Measurements from ENCODE around the gene FAM171A1. TPM values are rescaled to one million over a fixed set of nuclear protein-coding genes. Genes with fewer than 3 reads are reported as not detected.

The FAM171A1 gene
- total and polyA plus RNA-seq, 2 of the 13 experiments (the other 11 are each of a cell fraction or from before 2014, with no cell fraction given), result 21.5 to 34.7 TPM

DNA sequence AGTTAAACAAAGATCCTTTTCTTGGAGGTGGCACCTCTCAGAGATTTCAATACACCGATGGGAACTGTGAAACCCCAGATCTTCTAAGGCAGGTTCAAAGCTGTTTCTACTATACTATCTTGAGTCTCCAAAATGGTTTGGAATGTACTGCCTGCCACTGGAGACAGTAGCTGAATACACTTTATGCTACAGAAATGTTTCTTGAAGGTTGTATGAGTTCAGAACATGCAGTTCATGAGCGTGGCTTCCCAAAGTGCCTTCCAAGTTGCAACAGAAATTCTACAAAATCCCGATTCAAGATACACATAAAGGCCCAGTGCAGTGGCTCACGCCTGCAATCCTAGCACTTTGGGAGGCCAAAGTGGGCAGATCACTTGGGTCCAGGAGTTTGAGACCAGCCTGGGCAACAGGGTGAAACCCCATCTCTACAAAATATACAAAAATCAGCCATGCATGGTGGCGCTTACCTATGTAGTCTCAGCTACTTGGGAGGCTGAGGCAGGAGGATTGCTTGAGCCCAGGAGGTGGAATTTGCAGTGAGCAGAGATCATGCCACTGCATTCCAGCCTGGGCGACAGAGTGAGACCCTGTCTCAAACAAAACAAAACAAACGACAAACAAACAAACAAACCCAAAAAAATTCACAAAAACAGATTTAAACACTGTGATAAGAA is 36.3 kb downstream of the FAM171A1 start (continued):
- TF ChIP-seq, protein P1, sequence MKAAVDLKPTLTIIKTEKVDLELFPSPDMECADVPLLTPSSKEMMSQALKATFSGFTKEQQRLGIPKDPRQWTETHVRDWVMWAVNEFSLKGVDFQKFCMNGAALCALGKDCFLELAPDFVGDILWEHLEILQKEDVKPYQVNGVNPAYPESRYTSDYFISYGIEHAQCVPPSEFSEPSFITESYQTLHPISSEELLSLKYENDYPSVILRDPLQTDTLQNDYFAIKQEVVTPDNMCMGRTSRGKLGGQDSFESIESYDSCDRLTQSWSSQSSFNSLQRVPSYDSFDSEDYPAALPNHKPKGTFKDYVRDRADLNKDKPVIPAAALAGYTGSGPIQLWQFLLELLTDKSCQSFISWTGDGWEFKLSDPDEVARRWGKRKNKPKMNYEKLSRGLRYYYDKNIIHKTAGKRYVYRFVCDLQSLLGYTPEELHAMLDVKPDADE (CRISPR knock-in tag; IDR thresholded peaks at IDR 0.05), result no peak
- TF ChIP-seq ZBTB34 (CRISPR knock-in tag; IDR thresholded peaks at IDR 0.05), result 0 out of 2 replicates have a peak, but pooled peaks have one; percentile 48
- TF ChIP-seq GPN1 (CRISPR knock-in tag; IDR thresholded peaks at IDR 0.05; ENCODE audit: borderline replicate concordance), result no peak

DNA sequence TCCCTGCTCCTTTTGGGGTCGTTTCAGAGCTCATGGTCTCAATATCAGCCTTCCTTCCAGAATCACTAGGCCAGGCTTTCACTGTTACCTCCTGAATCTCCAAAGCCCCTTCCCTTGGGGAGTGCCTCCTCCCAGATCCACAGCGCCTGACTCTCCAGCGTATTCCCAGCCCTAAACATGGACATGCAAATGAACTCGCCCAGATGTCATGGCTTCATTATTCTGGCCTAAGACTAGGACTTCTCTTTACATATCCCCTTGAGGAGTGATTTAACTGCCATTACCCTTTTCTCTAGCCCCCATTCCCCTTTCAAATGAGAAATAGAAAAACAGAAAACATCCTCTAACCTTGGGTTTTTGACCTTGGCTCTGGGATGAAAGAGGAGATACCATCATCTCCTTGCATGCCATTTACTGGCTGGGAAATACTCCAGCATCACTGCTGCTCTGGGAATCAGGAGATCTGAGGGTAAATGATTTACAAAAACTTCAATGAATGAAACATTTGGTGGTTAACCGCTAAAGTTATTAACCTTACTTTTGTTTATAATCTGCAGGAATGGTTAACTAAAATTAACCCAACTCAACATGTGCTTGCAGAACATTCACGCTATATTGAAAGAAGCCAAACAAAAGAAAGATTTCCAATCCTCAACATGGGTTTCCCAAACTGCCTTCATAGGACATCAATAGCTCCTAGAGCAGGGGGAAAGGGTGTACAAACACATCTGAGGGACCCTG is 37.0 kb downstream of the FAM171A1 start:
- no peaks in the 10 kb centered on the region for H4K20me1 ChIP-seq (ENCODE audit: insufficient read depth, low read length)
- in situ Hi-C loops (cut with HindIII; ENCODE audit: extremely low pct_ligation_motif_present, low pct_unique_long_range_greater_than_20kb) (no loop called here), intact Hi-C loops (cut with micrococcal nuclease; ENCODE audit: unreplicated experiment) (loop anchor here (1.0 to 5.0 kb wide), 2 partner anchors 10 to 33 kb away; no protein-coding TSS in a partner anchor)
- POLR2A ChIA-PET, result interaction anchor here (0.8 to 3.3 kb wide), 4 partner anchors 10 to 35 kb away, joined by 3 to 30 read pairs (median 8); no protein-coding TSS in a partner anchor
- ATAC-seq (peak; percentile 87), DNase-seq (ENCODE audit: low spot score) (peak; percentile 96), FAIRE-seq (peak; percentile 97)
- peaks cover 61% of the 10 kb centered on the region for H3K79me2 ChIP-seq (ENCODE audit: insufficient read depth, low read length)
- peak overlapping the region in 2 of 3 experiments; percentile 15 to 49; a peak in 2 of 6 replicates for H3K4me3 ChIP-seq (replicated peaks in 1 of 3; ENCODE audit: insufficient read depth in 1 of 3, low read depth in 2 of 3, low read length in 3 of 3)
- peak overlapping the region; percentile 76 for H3K9ac ChIP-seq (ENCODE audit: insufficient read depth, low read depth, low read length)
- H3K27ac ChIP-seq (ENCODE audit: extremely low read length, insufficient read depth, low read length), result peak overlapping the region; percentile 96
- BruUV-seq (replicated peaks), result TSS peak; percentile 80
- CTCF ChIA-PET (ENCODE audit: low intra/inter-chr PET ratio, low total read pairs), result no interaction called here
- 12% methylated on average over 6 of the region's 6 CpGs for WGBS (ENCODE audit: low lambda C conversion rate)
- no peaks in the 10 kb centered on the region for H3K27me3 ChIP-seq (ENCODE audit: control insufficient read depth in 1 of 2, insufficient read depth in 2 of 2, low read length in 2 of 2)
- H3K4me1 ChIP-seq (ENCODE audit: insufficient read depth, low read length), result peaks cover 94% of the 10 kb centered on the region
- peak overlapping the region; percentile 65 for H3K4me2 ChIP-seq (ENCODE audit: low read depth, low read length)
- H2AFZ ChIP-seq (ENCODE audit: low read length), result no peak overlapping the region
- H3K9me3 ChIP-seq (ENCODE audit: low read length), result no peaks in the 10 kb centered on the region
- no peaks in the 10 kb centered on the region for H3K36me3 ChIP-seq (replicated peaks in 1 of 2; ENCODE audit: control insufficient read depth in 1 of 2, insufficient read depth in 2 of 2, low read length in 2 of 2)
- TF ChIP-seq ZNF234 (CRISPR knock-in tag; conservative IDR thresholded peaks at IDR 0.05) (no peak), GPBP1L1 (CRISPR knock-in tag; IDR thresholded peaks at IDR 0.05) (no peak), KLF16 (CRISPR knock-in tag; IDR thresholded peaks at IDR 0.05) (peak in 1 of 2 experiments; percentile 85; a peak in 2 of 4 replicates), TRAFD1 (CRISPR knock-in tag; IDR thresholded peaks at IDR 0.05; ENCODE audit: borderline replicate concordance) (no peak), ZMYM3 (CRISPR knock-in tag; IDR thresholded peaks at IDR 0.05) (0 out of 2 replicates have a peak, but pooled peaks have one; percentile 25)
- TF ChIP-seq, protein P2, sequence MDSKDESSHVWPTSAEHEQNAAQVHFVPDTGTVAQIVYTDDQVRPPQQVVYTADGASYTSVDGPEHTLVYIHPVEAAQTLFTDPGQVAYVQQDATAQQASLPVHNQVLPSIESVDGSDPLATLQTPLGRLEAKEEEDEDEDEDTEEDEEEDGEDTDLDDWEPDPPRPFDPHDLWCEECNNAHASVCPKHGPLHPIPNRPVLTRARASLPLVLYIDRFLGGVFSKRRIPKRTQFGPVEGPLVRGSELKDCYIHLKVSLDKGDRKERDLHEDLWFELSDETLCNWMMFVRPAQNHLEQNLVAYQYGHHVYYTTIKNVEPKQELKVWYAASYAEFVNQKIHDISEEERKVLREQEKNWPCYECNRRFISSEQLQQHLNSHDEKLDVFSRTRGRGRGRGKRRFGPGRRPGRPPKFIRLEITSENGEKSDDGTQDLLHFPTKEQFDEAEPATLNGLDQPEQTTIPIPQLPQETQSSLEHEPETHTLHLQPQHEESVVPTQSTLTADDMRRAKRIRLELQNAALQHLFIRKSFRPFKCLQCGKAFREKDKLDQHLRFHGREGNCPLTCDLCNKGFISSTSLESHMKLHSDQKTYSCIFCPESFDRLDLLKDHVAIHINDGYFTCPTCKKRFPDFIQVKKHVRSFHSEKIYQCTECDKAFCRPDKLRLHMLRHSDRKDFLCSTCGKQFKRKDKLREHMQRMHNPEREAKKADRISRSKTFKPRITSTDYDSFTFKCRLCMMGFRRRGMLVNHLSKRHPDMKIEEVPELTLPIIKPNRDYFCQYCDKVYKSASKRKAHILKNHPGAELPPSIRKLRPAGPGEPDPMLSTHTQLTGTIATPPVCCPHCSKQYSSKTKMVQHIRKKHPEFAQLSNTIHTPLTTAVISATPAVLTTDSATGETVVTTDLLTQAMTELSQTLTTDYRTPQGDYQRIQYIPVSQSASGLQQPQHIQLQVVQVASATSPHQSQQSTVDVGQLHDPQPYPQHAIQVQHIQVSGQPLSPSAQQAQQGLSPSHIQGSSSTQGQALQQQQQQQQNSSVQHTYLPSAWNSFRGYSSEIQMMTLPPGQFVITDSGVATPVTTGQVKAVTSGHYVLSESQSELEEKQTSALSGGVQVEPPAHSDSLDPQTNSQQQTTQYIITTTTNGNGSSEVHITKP (CRISPR knock-in tag; IDR thresholded peaks at IDR 0.05; ENCODE audit: low read depth), result no peak
